ENCODE data around the gene ROBO1. TPM values are rescaled to one million over a fixed set of nuclear protein-coding genes. Genes with fewer than 3 reads are reported as not detected.

The ROBO1 gene
- polyA plus RNA-seq, 2 donors, result 4.7 to 12.0 TPM

- Histone ChIP-seq H3K4me3 (ENCODE audit: low read depth in 1 of 2, low read length in 2 of 2) (no peak overlapping the region), H3K36me3 (ENCODE audit: control insufficient read depth in 2 of 2, insufficient read depth in 2 of 2, low read length in 1 of 2) (no peaks in the 10 kb centered on the region), H3K9me3 (ENCODE audit: control insufficient read depth in 2 of 2, insufficient read depth in 1 of 2, low read depth in 1 of 2, low read length in 1 of 2) (no peaks in the 10 kb centered on the region), H3K27me3 (ENCODE audit: control insufficient read depth in 1 of 2, insufficient read depth in 2 of 2, low read length in 2 of 2) (no peaks in the 10 kb centered on the region), H3K27ac (ENCODE audit: low read depth in 2 of 2, low read length in 1 of 2) (no peak overlapping the region), H3K4me1 (ENCODE audit: control insufficient read depth in 2 of 2, insufficient read depth in 2 of 2, low read length in 1 of 2) (no peaks in the 10 kb centered on the region)
- WGBS, 2 donors, result 67 to 70% methylated on average over 1 of the region's 1 CpG
These were observed 510.0 kb downstream of the ROBO1 start for GRCh38 chr3:79257791-79258190.

DNA sequence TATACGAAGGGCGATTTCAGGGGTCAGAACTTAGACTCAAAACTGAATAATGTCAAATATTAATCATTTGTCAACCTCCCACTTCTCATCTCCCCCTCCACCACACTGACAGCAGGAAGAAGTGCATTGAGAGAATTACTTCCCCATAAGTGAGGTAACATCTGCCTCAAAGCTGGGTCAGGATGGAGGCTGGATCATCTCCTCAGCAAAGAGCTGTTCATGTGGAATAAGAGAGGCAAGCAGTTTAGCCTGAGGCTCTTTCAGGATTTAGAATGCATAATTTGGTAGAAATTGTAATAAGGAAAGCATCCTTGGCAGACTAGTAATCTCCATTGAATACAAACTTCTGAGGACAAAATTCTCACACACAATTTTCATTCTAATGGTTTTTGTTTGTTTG is 512.1 kb downstream of the ROBO1 start:
- Histone ChIP-seq H3K4me3 (ENCODE audit: low read depth in 1 of 2, low read length in 2 of 2) (no peak overlapping the region), H3K27me3 (ENCODE audit: control insufficient read depth in 1 of 2, insufficient read depth in 2 of 2, low read length in 2 of 2) (no peaks in the 10 kb centered on the region), H3K36me3 (ENCODE audit: control insufficient read depth in 2 of 2, insufficient read depth in 2 of 2, low read length in 1 of 2) (no peaks in the 10 kb centered on the region), H3K9me3 (ENCODE audit: control insufficient read depth in 2 of 2, insufficient read depth in 1 of 2, low read depth in 1 of 2, low read length in 1 of 2) (no peaks in the 10 kb centered on the region), H3K27ac (ENCODE audit: low read depth in 2 of 2, low read length in 1 of 2) (no peak overlapping the region), H3K4me1 (ENCODE audit: control insufficient read depth in 2 of 2, insufficient read depth in 2 of 2, low read length in 1 of 2) (no peaks in the 10 kb centered on the region)
- 85 to 89% methylated on average over 2 of the region's 2 CpGs for WGBS, 2 donors

GRCh38 chr3:79255292-79255691 is 512.5 kb downstream of the ROBO1 start:
- no peak overlapping the region for H3K27ac ChIP-seq (ENCODE audit: low read depth in 2 of 2, low read length in 1 of 2)
- no peaks in the 10 kb centered on the region for H3K4me1 ChIP-seq (ENCODE audit: control insufficient read depth in 2 of 2, insufficient read depth in 2 of 2, low read length in 1 of 2)
- WGBS, 2 donors, result 84 to 91% methylated on average over 5 of the region's 5 CpGs
- H3K4me3 ChIP-seq (ENCODE audit: low read depth in 1 of 2, low read length in 2 of 2), result no peak overlapping the region
- no peaks in the 10 kb centered on the region for H3K9me3 ChIP-seq (ENCODE audit: control insufficient read depth in 2 of 2, insufficient read depth in 1 of 2, low read depth in 1 of 2, low read length in 1 of 2)
- H3K27me3 ChIP-seq (ENCODE audit: control insufficient read depth in 1 of 2, insufficient read depth in 2 of 2, low read length in 2 of 2), result no peaks in the 10 kb centered on the region
- H3K36me3 ChIP-seq (ENCODE audit: control insufficient read depth in 2 of 2, insufficient read depth in 2 of 2, low read length in 1 of 2), result no peaks in the 10 kb centered on the region

DNA sequence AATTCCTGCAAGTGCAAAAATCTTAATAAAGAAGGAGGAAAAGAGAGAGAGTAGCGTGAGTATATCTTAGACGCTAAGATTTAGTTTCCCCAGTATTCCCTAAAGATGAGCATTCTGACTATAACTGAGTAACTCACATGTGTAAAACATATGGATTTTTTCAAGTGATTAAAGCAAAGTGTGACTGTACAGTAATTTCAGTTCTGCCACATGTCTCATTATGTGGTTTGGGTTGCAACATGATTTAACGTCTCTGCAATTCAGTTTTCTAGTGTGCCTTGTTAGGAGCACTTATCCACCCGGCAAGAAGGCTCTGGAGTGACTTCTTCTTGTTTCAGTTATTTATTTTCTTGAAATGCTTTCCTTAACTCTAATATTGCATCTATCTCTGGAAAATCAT is 514.1 kb downstream of the ROBO1 start:
- Histone ChIP-seq H3K27me3 (ENCODE audit: control insufficient read depth in 1 of 2, insufficient read depth in 2 of 2, low read length in 2 of 2) (no peaks in the 10 kb centered on the region), H3K4me1 (ENCODE audit: control insufficient read depth in 2 of 2, insufficient read depth in 2 of 2, low read length in 1 of 2) (no peaks in the 10 kb centered on the region), H3K9me3 (ENCODE audit: control insufficient read depth in 2 of 2, insufficient read depth in 1 of 2, low read depth in 1 of 2, low read length in 1 of 2) (no peaks in the 10 kb centered on the region), H3K36me3 (ENCODE audit: control insufficient read depth in 2 of 2, insufficient read depth in 2 of 2, low read length in 1 of 2) (no peaks in the 10 kb centered on the region), H3K4me3 (ENCODE audit: low read depth in 1 of 2, low read length in 2 of 2) (no peak overlapping the region), H3K27ac (ENCODE audit: low read depth in 2 of 2, low read length in 1 of 2) (no peak overlapping the region)
- 76 to 82% methylated on average over 4 of the region's 4 CpGs for WGBS, 2 donors

- H3K4me3 ChIP-seq (ENCODE audit: low read depth in 1 of 2, low read length in 2 of 2), result no peak overlapping the region
- H3K27ac ChIP-seq (ENCODE audit: low read depth in 2 of 2, low read length in 1 of 2), result no peak overlapping the region
- 61 to 64% methylated on average over 2 of the region's 2 CpGs for WGBS, 2 donors
- no peaks in the 10 kb centered on the region for H3K9me3 ChIP-seq (ENCODE audit: control insufficient read depth in 2 of 2, insufficient read depth in 1 of 2, low read depth in 1 of 2, low read length in 1 of 2)
- no peaks in the 10 kb centered on the region for H3K4me1 ChIP-seq (ENCODE audit: control insufficient read depth in 2 of 2, insufficient read depth in 2 of 2, low read length in 1 of 2)
- H3K36me3 ChIP-seq (ENCODE audit: control insufficient read depth in 2 of 2, insufficient read depth in 2 of 2, low read length in 1 of 2), result no peaks in the 10 kb centered on the region
- no peaks in the 10 kb centered on the region for H3K27me3 ChIP-seq (ENCODE audit: control insufficient read depth in 1 of 2, insufficient read depth in 2 of 2, low read length in 2 of 2)
These were observed 514.5 kb downstream of the ROBO1 start for GRCh38 chr3:79253271-79253670.

DNA sequence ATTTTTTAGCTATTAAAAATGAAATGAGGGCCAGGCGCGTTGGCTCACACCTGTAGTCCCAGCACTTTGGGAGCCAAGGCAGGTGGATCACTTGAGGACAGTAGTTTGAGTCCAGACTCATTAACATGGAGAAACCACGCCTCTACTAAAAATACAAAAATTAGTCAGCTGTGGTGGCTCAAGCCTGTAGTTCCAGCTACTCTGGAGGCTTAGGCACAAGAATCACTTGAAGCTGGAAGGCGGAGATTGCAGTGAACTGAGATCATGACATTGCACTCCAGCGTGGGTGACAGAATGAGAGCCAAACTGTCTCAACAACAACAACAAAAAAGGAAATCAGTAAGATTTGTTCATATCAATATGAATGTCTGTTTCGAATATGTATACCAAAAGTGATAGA is 517.1 kb downstream of the ROBO1 start:
- 77 to 79% methylated on average over 6 of the region's 6 CpGs for WGBS, 2 donors
- Histone ChIP-seq H3K27me3 (ENCODE audit: control insufficient read depth in 1 of 2, insufficient read depth in 2 of 2, low read length in 2 of 2) (no peaks in the 10 kb centered on the region), H3K36me3 (ENCODE audit: control insufficient read depth in 2 of 2, insufficient read depth in 2 of 2, low read length in 1 of 2) (no peaks in the 10 kb centered on the region), H3K4me1 (ENCODE audit: control insufficient read depth in 2 of 2, insufficient read depth in 2 of 2, low read length in 1 of 2) (no peaks in the 10 kb centered on the region), H3K27ac (ENCODE audit: low read depth in 2 of 2, low read length in 1 of 2) (no peak overlapping the region), H3K9me3 (ENCODE audit: control insufficient read depth in 2 of 2, insufficient read depth in 1 of 2, low read depth in 1 of 2, low read length in 1 of 2) (no peaks in the 10 kb centered on the region), H3K4me3 (ENCODE audit: low read depth in 1 of 2, low read length in 2 of 2) (no peak overlapping the region)

GRCh38 chr3:79249701-79250100 is 518.1 kb downstream of the ROBO1 start:
- Histone ChIP-seq H3K27me3 (ENCODE audit: control insufficient read depth in 1 of 2, insufficient read depth in 2 of 2, low read length in 2 of 2) (no peaks in the 10 kb centered on the region), H3K9me3 (ENCODE audit: control insufficient read depth in 2 of 2, insufficient read depth in 1 of 2, low read depth in 1 of 2, low read length in 1 of 2) (no peaks in the 10 kb centered on the region), H3K4me3 (ENCODE audit: low read depth in 1 of 2, low read length in 2 of 2) (no peak overlapping the region), H3K4me1 (ENCODE audit: control insufficient read depth in 2 of 2, insufficient read depth in 2 of 2, low read length in 1 of 2) (no peaks in the 10 kb centered on the region), H3K27ac (ENCODE audit: low read depth in 2 of 2, low read length in 1 of 2) (no peak overlapping the region), H3K36me3 (ENCODE audit: control insufficient read depth in 2 of 2, insufficient read depth in 2 of 2, low read length in 1 of 2) (no peaks in the 10 kb centered on the region)
- WGBS, 2 donors, result 78 to 80% methylated on average over 4 of the region's 4 CpGs

DNA sequence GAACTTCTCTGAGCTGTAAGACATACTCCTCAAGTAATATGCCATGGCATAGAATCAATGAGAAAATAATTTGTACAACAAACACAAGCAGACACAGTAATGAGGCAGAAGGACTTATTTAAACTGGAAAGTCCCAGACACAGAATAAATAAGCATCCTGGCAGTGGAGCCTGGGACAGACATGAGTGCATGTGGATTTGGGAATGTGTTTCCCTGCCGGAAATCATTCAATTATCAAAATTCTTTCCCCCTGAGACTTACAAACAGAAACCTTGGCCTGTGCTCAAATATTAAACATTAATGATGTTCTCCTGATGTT is 520.1 kb downstream of the ROBO1 start:
- no peak overlapping the region for H3K4me3 ChIP-seq (ENCODE audit: low read depth in 1 of 2, low read length in 2 of 2)
- no peak overlapping the region for H3K27ac ChIP-seq (ENCODE audit: low read depth in 2 of 2, low read length in 1 of 2)
- no peaks in the 10 kb centered on the region for H3K27me3 ChIP-seq (ENCODE audit: control insufficient read depth in 1 of 2, insufficient read depth in 2 of 2, low read length in 2 of 2)
- H3K4me1 ChIP-seq (ENCODE audit: control insufficient read depth in 2 of 2, insufficient read depth in 2 of 2, low read length in 1 of 2), result no peaks in the 10 kb centered on the region
- no peaks in the 10 kb centered on the region for H3K36me3 ChIP-seq (ENCODE audit: control insufficient read depth in 2 of 2, insufficient read depth in 2 of 2, low read length in 1 of 2)
- H3K9me3 ChIP-seq (ENCODE audit: control insufficient read depth in 2 of 2, insufficient read depth in 1 of 2, low read depth in 1 of 2, low read length in 1 of 2), result no peaks in the 10 kb centered on the region
- WGBS, 2 donors, result 18% methylated on average over 1 of the region's 1 CpG

GRCh38 chr3:79246875-79247724 is 520.7 kb downstream of the ROBO1 start:
- Histone ChIP-seq H3K4me3 (ENCODE audit: low read depth in 1 of 2, low read length in 2 of 2) (no peak overlapping the region), H3K27me3 (ENCODE audit: control insufficient read depth in 1 of 2, insufficient read depth in 2 of 2, low read length in 2 of 2) (no peaks in the 10 kb centered on the region), H3K9me3 (ENCODE audit: control insufficient read depth in 2 of 2, insufficient read depth in 1 of 2, low read depth in 1 of 2, low read length in 1 of 2) (no peaks in the 10 kb centered on the region), H3K27ac (ENCODE audit: low read depth in 2 of 2, low read length in 1 of 2) (no peak overlapping the region), H3K4me1 (ENCODE audit: control insufficient read depth in 2 of 2, insufficient read depth in 2 of 2, low read length in 1 of 2) (no peaks in the 10 kb centered on the region), H3K36me3 (ENCODE audit: control insufficient read depth in 2 of 2, insufficient read depth in 2 of 2, low read length in 1 of 2) (no peaks in the 10 kb centered on the region)
- WGBS, 2 donors, result 36 to 39% methylated on average over 8 of the region's 8 CpGs

Measured in esophagus (tissue), 2 donors.